ENCODE results near the gene RGN.
A peak's percentile ranks its signal among the peaks of the same experiment; 100 is the strongest.
"Not testable (repeated sequence)": the region's sequence is repeated elsewhere in the genome, so short reads cannot be mapped to it uniquely, and the experiment has no call there.

Gene RGN

GRCh38 chrX:47124466-47124865 lies 46.2 kb downstream of the RGN start:
- DNase-seq, result not testable (repeated sequence)

GRCh38 chrX:47129157-47129898 lies 51.1 kb downstream of the RGN start:
- peak; percentile 93 for DNase-seq

- no peak for DNase-seq
Measured at GRCh38 chrX:47129899-47130358, 51.7 kb downstream of the RGN start.

GRCh38 chrX:47133493-47133892 lies 55.2 kb downstream of the RGN start:
- no peak for DNase-seq

- not testable (repeated sequence) for DNase-seq
Measured at GRCh38 chrX:47135650-47136049, 57.4 kb downstream of the RGN start.

GRCh38 chrX:47138171-47138570 lies 59.9 kb downstream of the RGN start:
- DNase-seq, result no peak
